PC-9 (cell line): Measurements from ENCODE around the gene LYRM2. TPM values are rescaled to one million over a fixed set of nuclear protein-coding genes. Genes with fewer than 3 reads are reported as not detected.

Experiments used
- Bru-seq: library from RNA; stranded (reverse); fragments of 400-500 nt; gene quantifications from one replicate; lab custom pipeline; 2021; lab: Mats Ljungman, UMichigan
- BruChase-seq, 2 experiments: library from RNA; stranded (reverse); fragments of 400-500 nt; gene quantifications; one replicate each; lab custom pipeline; 2021; lab: Mats Ljungman, UMichigan
- BruUV-seq: library from RNA; stranded (reverse); fragments of 400-500 nt; replicated peaks from 2 replicates; lab custom pipeline; 2021; lab: Mats Ljungman, UMichigan
- CTCF ChIA-PET: fragments of 300-600 bp; sonication (Branson Sonifier 250); formaldehyde crosslinking; loops from one replicate; lab custom pipeline; 2022; ENCODE audit warnings: antibody characterized with exemption; lab: Charles Lee
- POLR2A ChIA-PET: fragments of 300-600 bp; sonication (Branson Sonifier 250); formaldehyde crosslinking; loops from one replicate; lab custom pipeline; 2022; ENCODE audit warnings: antibody characterized with exemption; ENCODE audit not compliant: unreplicated experiment; lab: Charles Lee
- DNase-seq, 2 experiments: peaks; one replicate each; pipeline versions ENCODE4 v3.0.0 to v3.0.0-alpha.2; 2015 to 2022; ENCODE audit warnings: mixed read lengths in 1 of 2
- H2AFZ ChIP-seq: fragments of 200-600 bp; sonication (generic); 2 replicates; pipeline ENCODE4 v1.8.1; 2017; ENCODE audit warnings: antibody characterized with exemption
- H3F3A ChIP-seq: fragments of 200-600 bp; sonication (generic); 2 replicates; pipeline ENCODE4 v1.8.1; 2017; ENCODE audit warnings: antibody characterized with exemption, mild to moderate bottlenecking, low read depth; ENCODE audit not compliant: insufficient read depth
- H3K27ac ChIP-seq: fragments of 200-600 bp; sonication (generic); 2 replicates; pipeline ENCODE4 v1.6.1; 2016; ENCODE audit warnings: mixed run types
- H3K27me3 ChIP-seq: fragments of 200-600 bp; sonication (generic); 2 replicates; pipeline ENCODE4 v1.6.1; 2016; ENCODE audit warnings: low read depth, mixed run types; ENCODE audit not compliant: insufficient read depth
- H3K36me3 ChIP-seq: fragments of 200-600 bp; sonication (generic); 2 replicates; pipeline ENCODE4 v1.6.1; 2016; ENCODE audit warnings: low read depth, mixed run types
- H3K4me1 ChIP-seq: fragments of 200-600 bp; sonication (generic); replicated peaks from 2 replicates; pipeline ENCODE4 v1.6.1; 2016; ENCODE audit warnings: mixed run types; ENCODE audit not compliant: insufficient read depth
- H3K4me2 ChIP-seq: fragments of 200-600 bp; sonication (generic); 2 replicates; pipeline ENCODE4 v1.6.1; 2017; ENCODE audit warnings: mixed run types
- H3K4me3 ChIP-seq: fragments of 200-600 bp; sonication (generic); 2 replicates; pipeline ENCODE4 v1.6.1; 2016; ENCODE audit warnings: mixed run types
- H3K79me2 ChIP-seq: fragments of 200-600 bp; sonication (generic); 2 replicates; pipeline ENCODE4 v1.6.1; 2017; ENCODE audit warnings: low read depth, mixed run types
- H3K9me2 ChIP-seq: fragments of 200-600 bp; sonication (generic); 2 replicates; pipeline ENCODE4 v1.8.1; 2017; ENCODE audit warnings: mild to moderate bottlenecking; ENCODE audit not compliant: insufficient read depth
- H3K9me3 ChIP-seq: fragments of 200-600 bp; sonication (generic); 2 replicates; pipeline ENCODE4 v1.8.1; 2016; ENCODE audit warnings: low read depth; ENCODE audit not compliant: insufficient read depth
- H4K20me1 ChIP-seq: fragments of 200-600 bp; sonication (generic); 2 replicates; pipeline ENCODE4 v1.8.1; 2017; ENCODE audit not compliant: insufficient read depth
- CTCF ChIP-seq: fragments of 200-600 bp; sonication (generic); conservative IDR thresholded peaks from 2 replicates; pipeline ENCODE4 v1.6.1; 2017; ENCODE audit warnings: mixed run types, antibody characterized with exemption, mild to moderate bottlenecking, moderate library complexity
- EZH2 ChIP-seq: fragments of 200-600 bp; sonication (generic); IDR thresholded peaks from 2 replicates; pipeline ENCODE4 v1.8.0; 2017; ENCODE audit warnings: antibody characterized with exemption, low read depth
- intact Hi-C: fragments of 100-400 bp; cut with micrococcal nuclease; formaldehyde crosslinking; loops from one replicate; pipeline ENCODE4 v1.10.0; 2022; ENCODE audit not compliant: unreplicated experiment
- long read RNA-seq: library from polyadenylated mRNA; stranded (forward); transcript quantifications from one replicate; pipeline ENCODE4 v2.0.0, GENCODE V29; 2022
- total RNA-seq: library from RNA; stranded (reverse); gene quantifications from 2 replicates; pipeline ENCODE4 v1.2.3, GENCODE V29; 2021

Gene LYRM2
- total RNA-seq (16.7 and 24.2 TPM in 2 replicates), Bru-seq, nascent RNA (percentile 45 among the genes with signal in this experiment), BruChase-seq, experiment 1, labeled RNA remaining after a 2-hour chase (percentile 46 among the genes with signal in this experiment), BruChase-seq, experiment 2, labeled RNA remaining after a 6-hour chase (percentile 59 among the genes with signal in this experiment)
- long read RNA-seq, full-length matches to known transcripts = 36 of 38 reads
- long read RNA-seq, partial matches to known transcripts = 0 of 38 reads
- long read RNA-seq, other reads (novel, unspliced or antisense) = 2 of 38 reads

- H3K4me2 ChIP-seq = peak within 1 kb of the TSS; percentile 99
- DNase-seq = peak; percentile 78 to 93
- no peak for TF ChIP-seq EZH2
- no peak for TF ChIP-seq CTCF
- ChIA-PET POLR2A (interaction anchor here (0.5 to 1.3 kb wide), 7 partner anchors 181 to 1915 kb away, joined by 3 to 13 read pairs (median 5); partner anchors contain the start of gene MDN1), CTCF (interaction anchor here (1.2 kb wide), 1 partner anchor 182 kb away, joined by 5 read pairs; no protein-coding TSS in a partner anchor)
- no peaks in the 10 kb centered on the region; the same call in 1 of the 2 replicates for H3K36me3 ChIP-seq
- no peaks in the 10 kb centered on the region for H3K27me3 ChIP-seq
- intact Hi-C loops = no loop called here
- H2AFZ ChIP-seq = peak within 1 kb of the TSS; percentile 84
- peak within 1 kb of the TSS; percentile 93 for H3K4me3 ChIP-seq
- TSS peak; percentile 64 for BruUV-seq
- peaks cover 13% of the 10 kb centered on the region; the same call in 1 of the 2 replicates for H3K4me1 ChIP-seq
- H3K9me3 ChIP-seq = no peaks in the 10 kb centered on the region
- H3K9me2 ChIP-seq = no peaks in the 10 kb centered on the region
- peaks cover 17% of the 10 kb centered on the region for H3K79me2 ChIP-seq
- peak within 1 kb of the TSS; percentile 59 for H3K27ac ChIP-seq
- peaks cover 6% of the 10 kb centered on the region; the same call in 1 of the 2 replicates for H3F3A ChIP-seq
- no peaks in the 10 kb centered on the region for H4K20me1 ChIP-seq
These were observed at the start of gene LYRM2 for GRCh38 chr6:89638320-89639195. Gene LYRM2, minus strand, starts transcription at chr6:89638747. Its CDS starts 31 bp downstream, at chr6:89638716.

- no TSS peak for BruUV-seq
- POLR2A ChIA-PET = no interaction called here
- CTCF ChIA-PET = no interaction called here
These were observed 49.8 kb upstream of the LYRM2 start for GRCh38 chr6:89688328-89688727.

More at GRCh38 chr6:89688328-89688727, 49.8 kb upstream of the LYRM2 start:
- intact Hi-C loops = no loop called here
- H3K4me1 ChIP-seq = no peaks in the 10 kb centered on the region
- no peak overlapping the region for H3K27ac ChIP-seq
- no peaks in the 10 kb centered on the region for H3K79me2 ChIP-seq
- H3F3A ChIP-seq = no peaks in the 10 kb centered on the region
- H3K36me3 ChIP-seq = no peaks in the 10 kb centered on the region
- no peaks in the 10 kb centered on the region for H3K9me3 ChIP-seq
- H3K4me2 ChIP-seq = no peak overlapping the region
- DNase-seq = no peak
- TF ChIP-seq CTCF = no peak
- no peak for TF ChIP-seq EZH2
- no peaks in the 10 kb centered on the region for H3K27me3 ChIP-seq
- H2AFZ ChIP-seq = no peak overlapping the region
- H3K4me3 ChIP-seq = no peak overlapping the region
- no peaks in the 10 kb centered on the region for H3K9me2 ChIP-seq
- no peaks in the 10 kb centered on the region for H4K20me1 ChIP-seq
